Testis (tissue), 2 donors: ENCODE results near the gene TMEM219.

Experiments used
- POLR2A ChIP-seq: fragments of 450-650 bp; IDR thresholded peaks from one replicate; pipeline ENCODE4 v1.6.1; 2017; ENCODE audit warnings: antibody characterized with exemption, mild to moderate bottlenecking, moderate library complexity
- TF ChIP-seq, protein P1 (sequence below), 3 experiments: fragments of 450-650 bp in 2 of 3; fragments of 200-600 bp in 1 of 3; sonication (generic) in 1 of 3; IDR thresholded peaks; one replicate each; pipeline ENCODE4 v1.5.1; 2016 to 2019; ENCODE audit warnings: antibody characterized with exemption in 3 of 3, mild to moderate bottlenecking in 2 of 3, moderate library complexity in 1 of 3

DNA sequence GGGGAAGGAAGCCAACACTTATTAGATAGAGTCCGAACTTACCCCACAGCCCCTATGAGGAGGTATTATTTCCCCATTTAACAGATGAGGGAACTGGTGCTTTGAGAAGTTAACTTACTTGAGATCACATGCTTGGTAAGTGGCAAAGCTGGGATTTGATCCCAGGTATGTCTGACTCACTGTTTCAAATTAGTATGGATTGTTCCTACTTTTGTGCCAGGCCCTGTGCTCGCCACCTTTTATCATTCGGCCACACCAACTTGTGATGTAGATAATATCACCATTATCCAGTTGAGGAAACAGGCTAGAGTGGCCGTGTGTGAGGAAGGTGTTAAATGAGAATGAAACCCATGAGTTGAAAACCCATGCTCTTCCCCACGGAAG is 22.9 kb downstream of the TMEM219 start:
- TF ChIP-seq, protein P1, sequence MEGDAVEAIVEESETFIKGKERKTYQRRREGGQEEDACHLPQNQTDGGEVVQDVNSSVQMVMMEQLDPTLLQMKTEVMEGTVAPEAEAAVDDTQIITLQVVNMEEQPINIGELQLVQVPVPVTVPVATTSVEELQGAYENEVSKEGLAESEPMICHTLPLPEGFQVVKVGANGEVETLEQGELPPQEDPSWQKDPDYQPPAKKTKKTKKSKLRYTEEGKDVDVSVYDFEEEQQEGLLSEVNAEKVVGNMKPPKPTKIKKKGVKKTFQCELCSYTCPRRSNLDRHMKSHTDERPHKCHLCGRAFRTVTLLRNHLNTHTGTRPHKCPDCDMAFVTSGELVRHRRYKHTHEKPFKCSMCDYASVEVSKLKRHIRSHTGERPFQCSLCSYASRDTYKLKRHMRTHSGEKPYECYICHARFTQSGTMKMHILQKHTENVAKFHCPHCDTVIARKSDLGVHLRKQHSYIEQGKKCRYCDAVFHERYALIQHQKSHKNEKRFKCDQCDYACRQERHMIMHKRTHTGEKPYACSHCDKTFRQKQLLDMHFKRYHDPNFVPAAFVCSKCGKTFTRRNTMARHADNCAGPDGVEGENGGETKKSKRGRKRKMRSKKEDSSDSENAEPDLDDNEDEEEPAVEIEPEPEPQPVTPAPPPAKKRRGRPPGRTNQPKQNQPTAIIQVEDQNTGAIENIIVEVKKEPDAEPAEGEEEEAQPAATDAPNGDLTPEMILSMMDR (IDR thresholded peaks at IDR 0.05), result no peak
- TF ChIP-seq POLR2A, result no peak
